GM19193 (cell line): Measurements from ENCODE around the gene LHFPL3.

ENCODE experiments used
- POLR2A ChIP-seq: IDR thresholded peaks from 4 replicates; pipeline ENCODE4 v1.6.1; 2011; ENCODE audit not compliant: insufficient read depth, insufficient read length; ENCODE audit errors: extremely low read depth

LHFPL3 gene

GRCh38 chr7:104772405-104773345, 444.3 kb downstream of the LHFPL3 start:
- no peak for TF ChIP-seq POLR2A

- TF ChIP-seq POLR2A = no peak
Observed at GRCh38 chr7:104773796-104774195, 445.4 kb downstream of the LHFPL3 start.

- TF ChIP-seq POLR2A = no peak
Observed at GRCh38 chr7:104775531-104775930, 447.1 kb downstream of the LHFPL3 start.

- no peak for TF ChIP-seq POLR2A
Observed at GRCh38 chr7:104777301-104777800, 448.9 kb downstream of the LHFPL3 start.

- no peak for TF ChIP-seq POLR2A
Observed at GRCh38 chr7:104779888-104780287, 451.5 kb downstream of the LHFPL3 start.

GRCh38 chr7:104784686-104785085, 456.3 kb downstream of the LHFPL3 start:
- TF ChIP-seq POLR2A = no peak

GRCh38 chr7:104789780-104790179, 461.4 kb downstream of the LHFPL3 start:
- no peak for TF ChIP-seq POLR2A

- TF ChIP-seq POLR2A = no peak
Observed at GRCh38 chr7:104790440-104790839, 462.0 kb downstream of the LHFPL3 start.

GRCh38 chr7:104791080-104791479, 462.7 kb downstream of the LHFPL3 start:
- no peak for TF ChIP-seq POLR2A

GRCh38 chr7:104793066-104793465, 464.7 kb downstream of the LHFPL3 start:
- no peak for TF ChIP-seq POLR2A

GRCh38 chr7:104794154-104794553, 465.8 kb downstream of the LHFPL3 start:
- TF ChIP-seq POLR2A = no peak

- TF ChIP-seq POLR2A = no peak
Observed at GRCh38 chr7:104794589-104794988, 466.2 kb downstream of the LHFPL3 start.

GRCh38 chr7:104795086-104795485, 466.7 kb downstream of the LHFPL3 start:
- no peak for TF ChIP-seq POLR2A

- no peak for TF ChIP-seq POLR2A
Observed at GRCh38 chr7:104795616-104796398, 467.4 kb downstream of the LHFPL3 start.

- TF ChIP-seq POLR2A = no peak
Observed at GRCh38 chr7:104800307-104800706, 471.9 kb downstream of the LHFPL3 start.
